MG63 (cell line): ENCODE results near the gene ERCC5. TPM values are rescaled to one million over a fixed set of nuclear protein-coding genes. Genes with fewer than 3 reads are reported as not detected.

Source experiments
- total RNA-seq: library from RNA; depleted of rRNA; stranded (reverse); fragments of >200 nt; shearing (Covaris generic); gene quantifications from 2 replicates; pipeline ENCODE4 v1.2.3, GENCODE V29; 2014; ENCODE audit warnings: low replicate concordance; rRNA removed

ERCC5 gene
- total RNA-seq, 1 experiment from 2014 or later: 33.2 TPM

Other genes starting within 250 kb of the ERCC5 start
- gene TPP2, start 249.0 kb upstream of the ERCC5 start, total RNA-seq: 33.9 and 43.6 TPM in 2 replicates
- not detected in 2 replicates for gene METTL21C, start 151.0 kb upstream of the ERCC5 start, total RNA-seq
- 31.4 and 47.2 TPM in 2 replicates for gene TEX30, start 72.2 kb upstream of the ERCC5 start, total RNA-seq
- 17.5 and 18.9 TPM in 2 replicates for gene POGLUT2, start 47.1 kb upstream of the ERCC5 start, total RNA-seq
- 11.3 and 12.8 TPM in 2 replicates for gene BIVM, start 46.9 kb upstream of the ERCC5 start, total RNA-seq
- not detected in 2 replicates for gene SLC10A2, start 220.4 kb downstream of the ERCC5 start, total RNA-seq